HepG2 (cell line): ENCODE measurements around the gene PDE9A. TPM values are rescaled to one million over a fixed set of nuclear protein-coding genes. Genes with fewer than 3 reads are reported as not detected.

Experiments
- ATAC-seq: fragments of 200-7000 bp; cut with Tn5 transposase; 3 replicates; pipeline ENCODE4 v1.9.1; 2020; ENCODE audit warnings: mild to moderate bottlenecking, moderate library complexity
- BruUV-seq: library from RNA; stranded (reverse); fragments of 400-500 nt; replicated peaks from 2 replicates; lab custom pipeline; 2021; lab: Mats Ljungman, UMichigan
- CTCF ChIA-PET: fragments of 300-600 bp; formaldehyde crosslinking; extraction: SDS; loops from one replicate; lab custom pipeline; 2021; ENCODE audit warnings: low total read pairs, inconsistent platforms, low intra/inter-chr PET ratio; lab: Yijun Ruan, JAX
- POLR2A ChIA-PET: fragments of 350-600 bp; sonication (Branson Sonifier 250); formaldehyde crosslinking; loops from one replicate; lab custom pipeline; 2020; ENCODE audit warnings: antibody characterized with exemption, inconsistent platforms; lab: Yijun Ruan, JAX
- DNase-seq: peaks from one replicate; pipeline ENCODE4 v3.0.0-alpha.2; 2015; ENCODE audit warnings: low spot score
- FAIRE-seq: peaks from 3 replicates; lab custom pipeline; 2011; peaks lifted over from hg19 to GRCh38; lab: Jason Lieb, UNC
- H2AFZ ChIP-seq: one replicate; pipeline ENCODE4 v1.6.1; 2011; ENCODE audit warnings: low read length, inconsistent platforms
- H3K27ac ChIP-seq: fragments of 300-600 bp; 3 replicates; pipeline ENCODE4 v1.8.0; 2011; ENCODE audit warnings: mixed run types, mild to moderate bottlenecking, mixed read lengths, low read length, inconsistent platforms; ENCODE audit not compliant: insufficient read depth; ENCODE audit errors: extremely low read length
- H3K27me3 ChIP-seq, 2 experiments: fragments of 200-600 bp in 1 of 2; 2 replicates in 1 of 2; 3 replicates in 1 of 2; pipeline versions ENCODE4 v1.6.0 to v1.8.0; 2011; ENCODE audit warnings: low read length in 2 of 2, mild to moderate bottlenecking in 2 of 2, moderate library complexity in 2 of 2, inconsistent platforms in 1 of 2; ENCODE audit not compliant: insufficient read depth in 2 of 2, control insufficient read depth in 1 of 2
- H3K36me3 ChIP-seq, 2 experiments: fragments of 200-600 bp in 1 of 2; replicated peaks in 1 of 2; 2 replicates in 1 of 2; 3 replicates in 1 of 2; pipeline versions ENCODE4 v1.5.1 to v1.8.0; 2011; ENCODE audit warnings: low read length in 2 of 2, inconsistent platforms in 1 of 2; ENCODE audit not compliant: insufficient read depth in 2 of 2, control insufficient read depth in 1 of 2
- H3K4me1 ChIP-seq: 2 replicates; pipeline ENCODE4 v1.5.1; 2012; ENCODE audit warnings: low read length, inconsistent platforms; ENCODE audit not compliant: insufficient read depth
- H3K4me2 ChIP-seq: 2 replicates; pipeline ENCODE4 v1.6.0; 2011; ENCODE audit warnings: low read depth, low read length, inconsistent platforms
- H3K4me3 ChIP-seq, 3 experiments: fragments of 200-600 bp in 1 of 3; sonication (generic), shearing (Covaris generic) in 1 of 3; replicated peaks in 1 of 3; 2 replicates each; pipeline ENCODE4 v1.5.1; 2011 to 2016; ENCODE audit warnings: low read length in 3 of 3, inconsistent platforms in 2 of 3, low read depth in 2 of 3, mild to moderate bottlenecking in 2 of 3, control low read depth in 1 of 3, mixed read lengths in 1 of 3; ENCODE audit not compliant: insufficient read depth in 1 of 3
- H3K79me2 ChIP-seq: one replicate; pipeline ENCODE4 v1.6.1; 2011; ENCODE audit warnings: low read length, inconsistent platforms; ENCODE audit not compliant: insufficient read depth
- H3K9ac ChIP-seq: 2 replicates; pipeline ENCODE4 v1.6.0; 2011; ENCODE audit warnings: mild to moderate bottlenecking, low read depth, low read length, inconsistent platforms; ENCODE audit not compliant: insufficient read depth
- H3K9me3 ChIP-seq: 2 replicates; pipeline ENCODE4 v1.5.1; 2012; ENCODE audit warnings: mild to moderate bottlenecking, low read length
- H4K20me1 ChIP-seq: 2 replicates; pipeline ENCODE4 v1.6.0; 2011; ENCODE audit warnings: inconsistent platforms, mild to moderate bottlenecking, low read length, moderate library complexity; ENCODE audit not compliant: insufficient read depth
- CEBPB ChIP-seq: IDR thresholded peaks from 2 replicates; pipeline ENCODE4 v1.6.1; 2011; ENCODE audit warnings: low read depth, low read length, improper control_type of control experiment, borderline replicate concordance
- ERF ChIP-seq: IDR thresholded peaks from 2 replicates; pipeline ENCODE4 v1.6.1; 2018; ENCODE audit warnings: missing biosample characterization, missing genetic modification reagents
- FOXJ3 ChIP-seq: sonication (generic); formaldehyde crosslinking; IDR thresholded peaks from 2 replicates; pipeline ENCODE4 v1.4.0; 2020; ENCODE audit warnings: missing genetic modification reagents, mild to moderate bottlenecking, borderline replicate concordance
- HDAC2 ChIP-seq: sonication (generic); formaldehyde crosslinking; IDR thresholded peaks from 2 replicates; pipeline ENCODE4 v1.4.0; 2020; ENCODE audit warnings: missing genetic modification reagents
- ZNF44 ChIP-seq: sonication (generic); formaldehyde crosslinking; IDR thresholded peaks from 2 replicates; pipeline ENCODE4 v1.5.1; 2020; ENCODE audit warnings: mild to moderate bottlenecking, missing genetic modification reagents
- ZNF749 ChIP-seq: sonication (generic); formaldehyde crosslinking; IDR thresholded peaks from 2 replicates; pipeline ENCODE4 v1.8.0; 2022; ENCODE audit warnings: mild to moderate bottlenecking, missing genetic modification reagents, moderate library complexity, borderline replicate concordance
- ZNF891 ChIP-seq: sonication (generic); formaldehyde crosslinking; IDR thresholded peaks from 2 replicates; pipeline ENCODE4 v1.5.0; 2020; ENCODE audit warnings: mild to moderate bottlenecking, missing genetic modification reagents
- WGBS: methylation state at CpG from one replicate; pipeline ENCODE4 v1.1.6; 2017; ENCODE audit warnings: low lambda C conversion rate; 5-methylcytosine and 5-hydroxymethylcytosine counted together
- in situ Hi-C: cut with HindIII; loops from 2 replicates; pipeline ENCODE4 v1.10.0; 2017; ENCODE audit warnings: low pct_unique_long_range_greater_than_20kb; ENCODE audit not compliant: extremely low pct_ligation_motif_present
- intact Hi-C: fragments of 100-400 bp; cut with micrococcal nuclease; formaldehyde crosslinking; loops from one replicate; pipeline ENCODE4 v1.10.0; 2022; ENCODE audit not compliant: unreplicated experiment
- polyA plus RNA-seq, 8 experiments: library from polyadenylated mRNA; depleted of rRNA in 3 of 8; stranded (reverse) in 7 of 8; unstranded in 1 of 8; fragments of >200 nt; fragmentation: Illumina TruSeq in 4 of 8; extraction: Trizol in 4 of 8; gene quantifications; 2 replicates each; pipeline versions ENCODE4 v1.2.1 to v1.2.3, GENCODE V29; 2011 to 2016; ENCODE audit warnings: low read depth in 4 of 8, missing spikeins in 1 of 8, mixed read lengths in 1 of 8; ENCODE audit not compliant: insufficient read depth in 1 of 8
- total RNA-seq, 5 experiments: library from RNA; depleted of rRNA; stranded (reverse); fragments of >200 nt; fragmentation: Illumina TruSeq; extraction: Trizol; gene quantifications; 2 replicates each; pipeline ENCODE4 v1.2.3, GENCODE V29; 2016; ENCODE audit warnings: low read depth in 1 of 5
- TF ChIP-seq, protein P1 (sequence below), 2 experiments: sonication (generic) in 1 of 2; formaldehyde crosslinking in 1 of 2; IDR thresholded peaks; 2 replicates each; pipeline versions ENCODE4 v1.4.0 to v1.6.1; 2016 to 2020; ENCODE audit warnings: borderline replicate concordance in 1 of 2, low read depth in 1 of 2, mild to moderate bottlenecking in 1 of 2, missing genetic modification reagents in 1 of 2

The PDE9A gene
- total and polyA plus RNA-seq, 2 of the 13 experiments (the other 11 are each of a cell fraction or from before 2014, with no cell fraction given): 4.6 to 19.7 TPM

DNA sequence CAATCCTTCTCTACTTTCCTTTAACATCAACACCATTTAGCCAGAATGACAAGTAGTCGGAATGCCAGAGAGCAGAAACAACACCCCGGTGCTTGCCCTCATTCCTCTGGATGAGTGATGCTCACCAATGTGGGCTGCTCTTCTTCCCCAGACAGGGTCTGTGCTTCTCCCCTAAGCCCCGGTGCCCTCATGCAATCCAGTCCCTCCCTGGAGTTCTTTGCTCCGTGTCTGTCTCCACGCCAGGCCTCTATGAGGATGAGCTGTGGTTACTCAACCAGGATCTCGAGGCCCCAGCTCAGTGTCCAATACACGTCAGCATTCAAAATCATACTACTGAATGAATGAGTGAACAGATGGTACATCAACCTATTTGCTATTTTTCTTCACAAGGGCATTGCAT is 29.7 kb upstream of the PDE9A start:
- Histone ChIP-seq H3K9ac (no peak overlapping the region), H3K36me3 (no peaks in the 10 kb centered on the region), H4K20me1 (no peaks in the 10 kb centered on the region), H3K27ac (no peak overlapping the region), H3K4me1 (peaks cover 62% of the 10 kb centered on the region), H2AFZ (no peak overlapping the region), H3K27me3 (peaks cover 2 to 14% of the 10 kb centered on the region in 2 experiments; a peak in 3 of 5 replicates), H3K4me2 (peak overlapping the region; percentile 52; the same call in 1 of the 2 replicates), H3K9me3 (no peaks in the 10 kb centered on the region), H3K4me3 (no peak overlapping the region), H3K79me2 (no peaks in the 10 kb centered on the region)
- ChIA-PET POLR2A (no interaction called here), CTCF (no interaction called here)
- 72% methylated on average over 7 of the region's 7 CpGs for WGBS
- no TSS peak for BruUV-seq
- no peak for DNase-seq
- ATAC-seq: no peak
- FAIRE-seq: no peak
- intact Hi-C loops: no loop called here
- TF ChIP-seq CEBPB (no peak), ZNF749 (CRISPR knock-in tag) (no peak), ZNF891 (CRISPR knock-in tag) (0 out of 2 replicates have a peak, but pooled peaks have one; percentile 17)
- in situ Hi-C loops: no loop called here

DNA sequence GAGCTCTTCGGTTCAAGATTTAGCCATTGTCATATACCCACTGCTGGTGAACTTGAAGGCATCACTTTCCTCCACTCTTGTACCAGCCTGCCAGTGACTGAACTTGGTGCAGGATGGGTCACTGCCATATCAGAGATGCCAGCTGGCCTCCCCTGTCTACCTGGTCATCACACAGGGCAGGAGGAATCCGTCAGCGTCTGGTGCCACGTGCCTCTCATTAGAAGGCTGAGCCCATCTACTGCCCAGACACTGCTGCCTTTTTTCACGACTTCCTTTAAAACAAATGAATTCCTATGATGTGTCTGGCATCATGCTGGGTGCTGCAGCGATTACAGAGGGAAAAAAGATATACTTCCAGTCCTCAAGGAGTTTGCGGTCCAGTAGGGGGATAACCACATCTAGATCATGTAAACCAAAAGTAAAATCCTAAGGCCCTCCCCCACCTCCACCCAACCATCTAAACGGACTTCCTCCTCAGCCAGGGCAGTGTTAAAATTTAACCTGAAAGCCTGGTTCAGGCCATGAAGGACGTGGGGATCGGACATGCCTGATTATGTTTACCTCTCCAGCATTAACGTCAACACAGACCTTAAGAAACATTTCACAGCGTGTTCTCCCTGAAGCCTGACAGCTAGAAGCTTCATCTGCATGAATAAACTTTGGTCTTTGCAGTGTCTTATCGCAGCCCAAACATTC is 29.2 kb upstream of the PDE9A start:
- Histone ChIP-seq H2AFZ (no peak overlapping the region), H3K9ac (no peak overlapping the region), H3K9me3 (no peaks in the 10 kb centered on the region), H3K27me3 (peaks cover 2 to 9% of the 10 kb centered on the region in 2 experiments; a peak in 3 of 5 replicates), H3K4me3 (peak overlapping the region in 1 of 3 experiments; percentile 35; a peak in 1 of 6 replicates), H3K27ac (no peak overlapping the region), H3K36me3 (no peaks in the 10 kb centered on the region), H3K79me2 (no peaks in the 10 kb centered on the region), H3K4me2 (peak overlapping the region; percentile 52), H3K4me1 (peaks cover 59% of the 10 kb centered on the region), H4K20me1 (no peaks in the 10 kb centered on the region)
- 14% methylated on average over 8 of the region's 13 CpGs for WGBS
- ATAC-seq (peak; percentile 87), DNase-seq (peak; percentile 62), FAIRE-seq (peak; percentile 95)
- ChIA-PET CTCF (no interaction called here), POLR2A (interaction anchor here (1.4 kb wide), 1 partner anchor 9 kb away, joined by 3 read pairs; no protein-coding TSS in a partner anchor)
- BruUV-seq: no TSS peak
- intact Hi-C loops (no loop called here), in situ Hi-C loops (no loop called here)
- peak; percentile 27; the same call in 1 of the 2 replicates for TF ChIP-seq HDAC2 (CRISPR knock-in tag)
- no peak for TF ChIP-seq ERF
- TF ChIP-seq, protein P1, sequence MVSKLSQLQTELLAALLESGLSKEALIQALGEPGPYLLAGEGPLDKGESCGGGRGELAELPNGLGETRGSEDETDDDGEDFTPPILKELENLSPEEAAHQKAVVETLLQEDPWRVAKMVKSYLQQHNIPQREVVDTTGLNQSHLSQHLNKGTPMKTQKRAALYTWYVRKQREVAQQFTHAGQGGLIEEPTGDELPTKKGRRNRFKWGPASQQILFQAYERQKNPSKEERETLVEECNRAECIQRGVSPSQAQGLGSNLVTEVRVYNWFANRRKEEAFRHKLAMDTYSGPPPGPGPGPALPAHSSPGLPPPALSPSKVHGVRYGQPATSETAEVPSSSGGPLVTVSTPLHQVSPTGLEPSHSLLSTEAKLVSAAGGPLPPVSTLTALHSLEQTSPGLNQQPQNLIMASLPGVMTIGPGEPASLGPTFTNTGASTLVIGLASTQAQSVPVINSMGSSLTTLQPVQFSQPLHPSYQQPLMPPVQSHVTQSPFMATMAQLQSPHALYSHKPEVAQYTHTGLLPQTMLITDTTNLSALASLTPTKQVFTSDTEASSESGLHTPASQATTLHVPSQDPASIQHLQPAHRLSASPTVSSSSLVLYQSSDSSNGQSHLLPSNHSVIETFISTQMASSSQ (IDR thresholded peaks at IDR 0.05; ENCODE audit: low read depth): peak; percentile 92
- TF ChIP-seq, protein P1 (CRISPR knock-in tag; IDR thresholded peaks at IDR 0.05; ENCODE audit: borderline replicate concordance): peak; percentile 92; the same call in 1 of the 2 replicates
- peak; percentile 32; the same call in 1 of the 2 replicates for TF ChIP-seq FOXJ3 (CRISPR knock-in tag)
- TF ChIP-seq ZNF44 (CRISPR knock-in tag): no peak
